Glomerular visceral epithelial cell (primary cell): Measurements from ENCODE around the gene PAX3.

ENCODE experiments used
- DNase-seq: peaks from one replicate; pipeline ENCODE4 v3.0.0-alpha.2; 2016; ENCODE audit errors: extremely low spot score

Gene PAX3

GRCh38 chr2:222298311-222299150, at the start of gene PAX3:
Gene PAX3, minus strand, starts transcription at chr2:222298998. Its CDS starts 383 bp downstream, at chr2:222298615.
- no peak for DNase-seq

DNA sequence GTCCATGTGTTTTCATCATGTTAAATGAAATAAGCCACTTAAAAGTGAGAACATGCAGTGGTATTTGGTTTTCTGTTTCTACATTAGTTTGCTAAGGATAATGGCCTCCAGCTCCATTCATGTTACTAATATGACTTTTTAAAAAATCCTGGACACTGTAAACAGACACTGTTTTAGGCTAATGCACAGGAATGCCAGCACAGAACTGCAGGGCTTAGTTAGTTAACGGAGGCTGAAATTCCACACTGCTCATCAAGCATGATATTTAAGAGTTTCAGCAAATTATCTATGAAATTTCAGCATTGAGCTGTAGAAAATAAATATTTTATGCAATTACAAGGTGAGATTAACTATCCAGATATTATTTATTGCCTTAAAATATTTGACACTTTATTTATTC, 42.5 kb upstream of the PAX3 start:
- DNase-seq: no peak

GRCh38 chr2:222338374-222338773, 39.6 kb upstream of the PAX3 start:
- DNase-seq: no peak

GRCh38 chr2:222336931-222337330, 38.1 kb upstream of the PAX3 start:
- no peak for DNase-seq

- DNase-seq: no peak
These were observed 37.6 kb upstream of the PAX3 start for GRCh38 chr2:222336442-222336841.

GRCh38 chr2:222334914-222335313, 36.1 kb upstream of the PAX3 start:
- no peak for DNase-seq

DNA sequence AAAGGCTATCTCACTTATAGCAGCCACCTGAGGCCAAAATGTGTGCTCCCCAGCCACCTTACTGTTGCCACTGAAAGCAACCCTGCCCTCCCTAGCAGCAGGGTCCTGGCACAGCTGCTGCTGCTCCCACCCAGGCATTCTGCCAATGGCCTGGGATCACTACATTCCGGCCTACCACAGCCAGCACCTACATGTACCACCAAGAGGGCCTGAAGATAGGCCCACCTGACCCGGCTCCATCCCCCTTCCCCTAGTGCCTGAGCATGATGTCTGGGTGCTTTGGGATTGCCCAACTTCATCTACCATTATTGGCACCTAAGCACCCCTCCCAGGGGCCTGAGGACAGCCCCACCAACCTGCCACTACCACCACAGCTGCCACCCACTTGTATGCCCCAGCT, 34.6 kb upstream of the PAX3 start:
- no peak for DNase-seq

- no peak for DNase-seq
These were observed 33.3 kb upstream of the PAX3 start for GRCh38 chr2:222332116-222332515.

- no peak for DNase-seq
These were observed 32.1 kb upstream of the PAX3 start for GRCh38 chr2:222330910-222331309.

GRCh38 chr2:222322236-222322635, 23.4 kb upstream of the PAX3 start:
- no peak for DNase-seq

- no peak for DNase-seq
These were observed 21.9 kb upstream of the PAX3 start for GRCh38 chr2:222320436-222321395.

- no peak for DNase-seq
These were observed 21.0 kb upstream of the PAX3 start for GRCh38 chr2:222319586-222320435.

GRCh38 chr2:222318712-222319585, 20.2 kb upstream of the PAX3 start:
- DNase-seq: no peak

DNA sequence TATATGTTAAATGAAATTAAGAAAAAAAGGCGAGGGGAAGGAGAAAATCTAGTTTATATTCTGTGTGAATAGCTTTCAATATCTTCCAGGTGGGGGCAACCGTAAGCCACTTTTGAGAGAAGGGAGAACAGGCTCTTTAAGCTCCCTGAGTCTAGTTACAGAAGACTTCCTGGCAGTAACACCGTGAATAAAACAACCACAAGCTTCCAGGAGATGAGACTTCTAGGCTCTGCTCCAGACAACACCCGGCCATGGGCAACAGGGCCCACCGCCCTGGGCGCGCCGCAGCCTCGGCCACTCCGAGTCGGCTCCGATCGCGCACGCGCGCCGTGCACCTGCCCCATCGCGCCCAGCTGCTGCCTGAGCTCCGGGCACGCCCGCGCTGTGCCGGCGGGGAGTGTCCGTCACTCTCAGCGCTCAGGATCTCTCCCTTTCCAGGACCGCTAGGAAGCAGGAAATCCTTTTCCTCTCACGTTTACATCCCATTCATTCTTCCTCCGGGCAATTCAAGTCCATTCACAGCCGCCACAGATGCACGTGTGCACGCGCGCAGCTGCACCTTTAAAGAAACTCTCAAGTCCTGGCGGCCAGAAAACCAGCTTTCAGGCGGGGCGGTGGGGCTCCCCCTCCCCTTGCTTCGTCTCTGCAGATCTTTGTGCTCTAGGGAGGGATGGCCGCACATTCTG, 19.4 kb upstream of the PAX3 start:
- peak; percentile 62 for DNase-seq

- DNase-seq: no peak
These were observed 16.8 kb upstream of the PAX3 start for GRCh38 chr2:222315443-222316121.

GRCh38 chr2:222313816-222314215, 15.0 kb upstream of the PAX3 start:
- no peak for DNase-seq

GRCh38 chr2:222311978-222312738, 13.4 kb upstream of the PAX3 start:
- DNase-seq: no peak

GRCh38 chr2:222311319-222311977, 12.7 kb upstream of the PAX3 start:
- DNase-seq: no peak
